SK-N-SH (cell line): ENCODE measurements around the gene LONP2. TPM values are rescaled to one million over a fixed set of nuclear protein-coding genes. Genes with fewer than 3 reads are reported as not detected.

Experiments
- CTCF ChIA-PET: fragments of 300-600, 350-600 bp; formaldehyde crosslinking; extraction: SDS; loops from one replicate; lab custom pipeline; 2021; lab: Yijun Ruan, JAX
- POLR2A ChIA-PET: fragments of 350-600 bp; sonication (Branson Sonifier 250); formaldehyde crosslinking; extraction: SDS; loops from one replicate; lab custom pipeline; 2020; ENCODE audit warnings: antibody characterized with exemption, inconsistent platforms; lab: Yijun Ruan, JAX
- DNase-seq: peaks from one replicate; pipeline ENCODE4 v3.0.0; 2012
- H2AFZ ChIP-seq: fragments of 200-600 bp; sonication (generic); 2 replicates; pipeline ENCODE4 v1.8.1; 2016; ENCODE audit warnings: antibody characterized with exemption, mild to moderate bottlenecking, low read depth
- H3F3A ChIP-seq: fragments of 200-600 bp; sonication (generic); replicated peaks from 2 replicates; pipeline ENCODE3; 2016; ENCODE audit warnings: antibody characterized with exemption, mild to moderate bottlenecking; ENCODE audit not compliant: insufficient read depth
- H3K27ac ChIP-seq, 2 experiments: fragments of 200-500 bp in 1 of 2; fragments of 200-600 bp in 1 of 2; sonication (Bioruptor generic) in 1 of 2; sonication (generic), shearing (Covaris generic) in 1 of 2; 2 replicates each; pipeline versions ENCODE4 v1.5.1 to v1.6.1; 2014 to 2016; ENCODE audit warnings: low read depth in 2 of 2, inconsistent platforms in 1 of 2, low read length in 1 of 2, mild to moderate bottlenecking in 1 of 2, mixed read lengths in 1 of 2
- H3K27me3 ChIP-seq: fragments of 200-600 bp; sonication (generic), shearing (Covaris generic); 2 replicates; pipeline ENCODE4 v1.6.1; 2016; ENCODE audit warnings: mixed run types; ENCODE audit not compliant: insufficient read depth
- H3K36me3 ChIP-seq, 2 experiments: fragments of 200-500 bp in 1 of 2; fragments of 200-600 bp in 1 of 2; sonication (Bioruptor generic) in 1 of 2; sonication (generic) in 1 of 2; replicated peaks in 1 of 2; 2 replicates each; pipeline versions ENCODE3 to v1.5.1; 2014 to 2016; ENCODE audit warnings: low read length in 1 of 2, mild to moderate bottlenecking in 1 of 2; ENCODE audit not compliant: insufficient read depth in 2 of 2, control insufficient read depth in 1 of 2
- H3K4me1 ChIP-seq, 2 experiments: fragments of 200-500 bp in 1 of 2; fragments of 200-600 bp in 1 of 2; sonication (Bioruptor generic) in 1 of 2; sonication (generic), shearing (Covaris generic) in 1 of 2; 2 replicates each; pipeline versions ENCODE4 v1.5.1 to v1.6.1; 2014 to 2016; ENCODE audit warnings: low read depth in 1 of 2, low read length in 1 of 2, mixed run types in 1 of 2; ENCODE audit not compliant: insufficient read depth in 2 of 2, control insufficient read depth in 1 of 2
- H3K4me2 ChIP-seq: fragments of 200-600 bp; sonication (generic), shearing (Covaris generic); 2 replicates; pipeline ENCODE4 v1.6.1; 2017; ENCODE audit warnings: mixed run types
- H3K4me3 ChIP-seq, 2 experiments: fragments of 200-500 bp in 1 of 2; fragments of 200-600 bp in 1 of 2; sonication (Bioruptor generic) in 1 of 2; sonication (generic), shearing (Covaris generic) in 1 of 2; 2 replicates each; pipeline versions ENCODE4 v1.5.1 to v1.8.1; 2014 to 2016; ENCODE audit warnings: low read depth in 2 of 2, inconsistent platforms in 1 of 2, low read length in 1 of 2, mild to moderate bottlenecking in 1 of 2, mixed read lengths in 1 of 2, moderate library complexity in 1 of 2
- H3K79me2 ChIP-seq: fragments of 200-600 bp; sonication (generic); 2 replicates; pipeline ENCODE4 v1.8.1; 2017; ENCODE audit warnings: mild to moderate bottlenecking; ENCODE audit not compliant: insufficient read depth
- H3K9ac ChIP-seq: fragments of 200-600 bp; sonication (generic); 2 replicates; pipeline ENCODE4 v1.6.1; 2017; ENCODE audit warnings: mixed run types
- H3K9me2 ChIP-seq: fragments of 200-600 bp; sonication (generic); 2 replicates; pipeline ENCODE4 v1.6.1; 2017; ENCODE audit warnings: mixed run types
- H3K9me3 ChIP-seq: fragments of 200-600 bp; sonication (generic); 2 replicates; pipeline ENCODE4 v1.6.1; 2017; ENCODE audit warnings: mixed run types, mild to moderate bottlenecking, moderate library complexity
- H4K20me1 ChIP-seq: fragments of 200-600 bp; sonication (generic); 2 replicates; pipeline ENCODE4 v1.6.1; 2017; ENCODE audit warnings: mild to moderate bottlenecking, mixed run types; ENCODE audit not compliant: insufficient read depth
- EP300 ChIP-seq, 2 experiments: IDR thresholded peaks; 2 replicates each; pipeline versions ENCODE4 v1.4.0 to v1.6.1; 2012; ENCODE audit warnings: borderline replicate concordance in 1 of 2, low read depth in 1 of 2, low read length in 1 of 2
- FOXJ3 ChIP-seq: sonication (generic); formaldehyde crosslinking; IDR thresholded peaks from 2 replicates; pipeline ENCODE4 v1.5.1; 2020; ENCODE audit warnings: mild to moderate bottlenecking, missing genetic modification reagents
- GATA2 ChIP-seq: sonication (generic); formaldehyde crosslinking; IDR thresholded peaks from 2 replicates; pipeline ENCODE4 v1.5.0; 2020; ENCODE audit warnings: mild to moderate bottlenecking, missing genetic modification reagents
- IRF3 ChIP-seq: fragments of 150-350 bp; IDR thresholded peaks from 2 replicates; pipeline ENCODE4 v1.6.1; 2016; ENCODE audit warnings: mild to moderate bottlenecking, low read depth, low read length
- MAX ChIP-seq: IDR thresholded peaks from 2 replicates; pipeline ENCODE4 v1.4.0; 2012; ENCODE audit warnings: low read depth
- MXI1 ChIP-seq: IDR thresholded peaks from 2 replicates; pipeline ENCODE4 v1.6.1; 2012; ENCODE audit warnings: mild to moderate bottlenecking, low read depth, low read length, improper control_type of control experiment
- RAD21 ChIP-seq: IDR thresholded peaks from 2 replicates; pipeline ENCODE4 v1.6.1; 2012; ENCODE audit warnings: mild to moderate bottlenecking, low read length
- RCOR1 ChIP-seq: fragments of 150-350 bp; IDR thresholded peaks from 2 replicates; pipeline ENCODE4 v1.6.1; 2017; ENCODE audit warnings: antibody characterized with exemption, low read length
- RFX5 ChIP-seq: IDR thresholded peaks from 2 replicates; pipeline ENCODE4 v1.6.1; 2012; ENCODE audit warnings: mild to moderate bottlenecking, improper control_type of control experiment, low read length
- SMC3 ChIP-seq: IDR thresholded peaks from 2 replicates; pipeline ENCODE4 v1.6.1; 2012; ENCODE audit warnings: low read depth, low read length, improper control_type of control experiment
- TAF1 ChIP-seq: IDR thresholded peaks from 2 replicates; pipeline ENCODE4 v1.6.1; 2012; ENCODE audit warnings: low read depth, mild to moderate bottlenecking, low read length, moderate library complexity, borderline replicate concordance
- USF1 ChIP-seq: IDR thresholded peaks from 2 replicates; pipeline ENCODE4 v1.4.0; 2012; ENCODE audit warnings: low read depth, borderline replicate concordance
- USF2 ChIP-seq: fragments of 150-350 bp; IDR thresholded peaks from 2 replicates; pipeline ENCODE4 v1.6.1; 2017; ENCODE audit warnings: antibody characterized with exemption, low read length, low read depth, borderline replicate concordance
- YY1 ChIP-seq: IDR thresholded peaks from 2 replicates; pipeline ENCODE4 v1.4.0; 2012; ENCODE audit warnings: low read depth, mild to moderate bottlenecking
- WGBS: methylation state at CpG from one replicate; pipeline ENCODE4 v1.1.6; 2017; ENCODE audit warnings: low lambda C conversion rate; 5-methylcytosine and 5-hydroxymethylcytosine counted together
- polyA plus RNA-seq, 3 experiments: library from polyadenylated mRNA; depleted of rRNA; stranded (reverse); fragments of >200 nt; gene quantifications; 2 replicates each; pipeline ENCODE4 v1.2.3, GENCODE V29; 2012

LONP2 gene
- polyA plus RNA-seq, 1 of the 3 experiments (the other 2 are of a cell fraction), result 22.4 TPM

GRCh38 chr16:48317614-48318315, 73.7 kb downstream of the LONP2 start (continued):
- TF ChIP-seq USF2, result no peak
- no peak for TF ChIP-seq USF1
- TF ChIP-seq EP300 (IDR thresholded peaks at IDR 0.05; ENCODE audit: borderline replicate concordance in 1 of 2, low read depth in 1 of 2, low read length in 1 of 2), result peak; percentile 40 to 50; a peak in 2 of 4 replicates
- no peak for TF ChIP-seq IRF3
- TF ChIP-seq YY1, result no peak
- TF ChIP-seq FOXJ3 (CRISPR knock-in tag), result no peak
- TF ChIP-seq SMC3, result no peak
- no peak for TF ChIP-seq TAF1
- TF ChIP-seq RCOR1, result no peak
- TF ChIP-seq, all 33 proteins: peak for 9

- H3K79me2 ChIP-seq, result no peaks in the 10 kb centered on the region; the same call in 1 of the 2 replicates
- H3K36me3 ChIP-seq, result peaks cover 5 to 43% of the 10 kb centered on the region in 2 experiments
- TF ChIP-seq YY1, result no peak
- TF ChIP-seq FOXJ3 (CRISPR knock-in tag), result no peak
- no peak for TF ChIP-seq MXI1
- TF ChIP-seq RFX5, result no peak
- TF ChIP-seq MAX, result no peak
- no peak for TF ChIP-seq GATA2
- TF ChIP-seq RAD21, result no peak
- no peak for TF ChIP-seq IRF3
- H3K27ac ChIP-seq, result no peak overlapping the region
- H3K4me3 ChIP-seq, result no peak overlapping the region
- H4K20me1 ChIP-seq, result peaks cover 14% of the 10 kb centered on the region
- H3F3A ChIP-seq, result peaks cover 18% of the 10 kb centered on the region
- H3K4me1 ChIP-seq, result peaks cover 0 to 11% of the 10 kb centered on the region in 2 experiments; a peak in 2 of 4 replicates
- ChIA-PET CTCF (no interaction called here), POLR2A (no interaction called here)
- DNase-seq, result no peak
- H3K9me2 ChIP-seq, result no peaks in the 10 kb centered on the region
- H3K4me2 ChIP-seq, result no peak overlapping the region
- H3K27me3 ChIP-seq, result no peaks in the 10 kb centered on the region
- H3K9ac ChIP-seq, result no peak overlapping the region
- H3K9me3 ChIP-seq, result no peaks in the 10 kb centered on the region
- 99% methylated on average over 4 of the region's 4 CpGs for WGBS
- H2AFZ ChIP-seq, result no peak overlapping the region
Observed at GRCh38 chr16:48318630-48319029, 74.5 kb downstream of the LONP2 start.
